H1 (cell line): ENCODE results near the gene HOGA1. TPM values are rescaled to one million over a fixed set of nuclear protein-coding genes. Genes with fewer than 3 reads are reported as not detected.
"Not testable (repeated sequence)": the region's sequence is repeated elsewhere in the genome, so short reads cannot be mapped to it uniquely, and the experiment has no call there.

Experiments
- CTCF ChIA-PET: fragments of 300-600 bp; sonication (Branson Sonifier 250); formaldehyde crosslinking; loops from one replicate; lab custom pipeline; 2021; ENCODE audit not compliant: partially characterized antibody; lab: Charles Lee
- POLR2A ChIA-PET: fragments of 300-600 bp; sonication (Branson Sonifier 250); formaldehyde crosslinking; loops from one replicate; lab custom pipeline; 2021; ENCODE audit warnings: inconsistent platforms; ENCODE audit not compliant: partially characterized antibody; lab: Charles Lee
- DNase-seq, 2 experiments: peaks; one replicate each; pipeline versions ENCODE4 v3.0.0 to v3.0.0-alpha.2; 2010 to 2022; ENCODE audit warnings: low spot score in 2 of 2, low read depth in 1 of 2, mixed read lengths in 1 of 2
- FAIRE-seq: peaks from 2 replicates; lab custom pipeline; 2011; peaks lifted over from hg19 to GRCh38; lab: Jason Lieb, UNC
- H2AFZ ChIP-seq: 2 replicates; pipeline ENCODE4 v1.8.1; 2012; ENCODE audit warnings: low read length, inconsistent platforms
- H2AK5ac ChIP-seq: 2 replicates; pipeline ENCODE4 v1.6.1; 2013; ENCODE audit warnings: low read depth, low read length
- H2BK120ac ChIP-seq: replicated peaks from 2 replicates; pipeline ENCODE3; 2013; ENCODE audit warnings: low read depth, low read length, inconsistent platforms
- H2BK12ac ChIP-seq: 2 replicates; pipeline ENCODE4 v1.6.1; 2013; ENCODE audit warnings: low read depth, low read length
- H2BK15ac ChIP-seq: 2 replicates; pipeline ENCODE4 v1.6.1; 2013; ENCODE audit warnings: low read length
- H2BK20ac ChIP-seq: 2 replicates; pipeline ENCODE4 v1.6.1; 2013; ENCODE audit warnings: low read length
- H2BK5ac ChIP-seq: 2 replicates; pipeline ENCODE4 v1.6.1; 2013; ENCODE audit warnings: low read depth, low read length
- H3K14ac ChIP-seq: 2 replicates; pipeline ENCODE4 v1.6.1; 2013; ENCODE audit warnings: inconsistent platforms; ENCODE audit not compliant: insufficient read length
- H3K18ac ChIP-seq: 2 replicates; pipeline ENCODE4 v1.6.1; 2013; ENCODE audit warnings: low read length; ENCODE audit errors: extremely low read depth
- H3K23ac ChIP-seq: 2 replicates; pipeline ENCODE4 v1.6.1; 2013; ENCODE audit warnings: inconsistent platforms; ENCODE audit not compliant: insufficient read length
- H3K23me2 ChIP-seq: 2 replicates; pipeline ENCODE4 v1.6.1; 2013; ENCODE audit warnings: low read depth, low read length
- H3K27ac ChIP-seq: 2 replicates; pipeline ENCODE4 v1.6.1; 2011; ENCODE audit warnings: low read depth, low read length, inconsistent platforms
- H3K27me3 ChIP-seq, 4 experiments: replicated peaks in 1 of 4; 1 replicate in 1 of 4; 2 replicates in 3 of 4; pipeline versions ENCODE4 v1.6.1 to v1.8.1; 2011 to 2013; ENCODE audit warnings: low read length in 3 of 4, mild to moderate bottlenecking in 3 of 4, inconsistent platforms in 2 of 4, mixed read lengths in 2 of 4, moderate library complexity in 1 of 4; ENCODE audit not compliant: control insufficient read depth in 3 of 4, insufficient read depth in 3 of 4; ENCODE audit errors: extremely low read depth in 1 of 4
- H3K36me3 ChIP-seq, 4 experiments: 2 replicates each; pipeline versions ENCODE4 v1.6.1 to v1.8.1; 2011 to 2013; ENCODE audit warnings: mild to moderate bottlenecking in 4 of 4, low read length in 3 of 4, moderate library complexity in 2 of 4, control low read depth in 1 of 4, inconsistent platforms in 1 of 4; ENCODE audit not compliant: insufficient read depth in 4 of 4, control insufficient read depth in 2 of 4
- H3K4ac ChIP-seq: replicated peaks from 2 replicates; pipeline ENCODE3; 2013; ENCODE audit warnings: low read length, low read depth, mixed read lengths, inconsistent platforms; ENCODE audit not compliant: insufficient read length
- H3K4me1 ChIP-seq, 4 experiments: replicated peaks in 1 of 4; 1 replicate in 1 of 4; 2 replicates in 3 of 4; pipeline versions ENCODE4 v1.6.1 to v1.8.1; 2011 to 2013; ENCODE audit warnings: low read length in 3 of 4, inconsistent platforms in 2 of 4, mixed read lengths in 1 of 4; ENCODE audit not compliant: insufficient read depth in 4 of 4, control insufficient read depth in 3 of 4
- H3K4me2 ChIP-seq, 2 experiments: 2 replicates each; pipeline versions ENCODE4 v1.6.1 to v1.8.1; 2011 to 2013; ENCODE audit warnings: low read depth in 2 of 2, low read length in 2 of 2, control low read depth in 1 of 2, inconsistent platforms in 1 of 2, mild to moderate bottlenecking in 1 of 2; ENCODE audit not compliant: insufficient read depth in 1 of 2
- H3K4me3 ChIP-seq, 4 experiments: fragments of 200-600, 300-600 bp in 1 of 4; sonication (generic), shearing (Covaris generic), sonication (Bioruptor Twin) in 1 of 4; 2 replicates each; pipeline versions ENCODE4 v1.5.1 to v1.8.1; 2011 to 2016; ENCODE audit warnings: low read length in 4 of 4, low read depth in 3 of 4, control low read depth in 2 of 4, inconsistent platforms in 2 of 4, mild to moderate bottlenecking in 2 of 4, mixed read lengths in 1 of 4, moderate library complexity in 1 of 4; ENCODE audit not compliant: insufficient read depth in 2 of 4; ENCODE audit errors: extremely low read depth in 1 of 4
- H3K56ac ChIP-seq: replicated peaks from 2 replicates; pipeline ENCODE3; 2013; ENCODE audit warnings: low read depth, mild to moderate bottlenecking, mixed read lengths, low read length, inconsistent platforms; ENCODE audit not compliant: insufficient read length
- H3K79me1 ChIP-seq: 2 replicates; pipeline ENCODE4 v1.6.1; 2013; ENCODE audit warnings: low read depth, low read length, control low read depth
- H3K79me2 ChIP-seq, 2 experiments: 2 replicates each; pipeline versions ENCODE4 v1.6.1 to v1.8.1; 2012 to 2013; ENCODE audit warnings: low read length in 2 of 2, mild to moderate bottlenecking in 2 of 2, inconsistent platforms in 1 of 2; ENCODE audit not compliant: insufficient read depth in 2 of 2, control insufficient read depth in 1 of 2
- H3K9ac ChIP-seq, 4 experiments: replicated peaks in 1 of 4; 1 replicate in 1 of 4; 2 replicates in 3 of 4; pipeline versions ENCODE4 v1.6.1 to v1.8.1; 2011 to 2013; ENCODE audit warnings: low read depth in 3 of 4, low read length in 3 of 4, control low read depth in 2 of 4, mild to moderate bottlenecking in 2 of 4, moderate library complexity in 2 of 4, inconsistent platforms in 1 of 4; ENCODE audit errors: extremely low read depth in 1 of 4
- H3K9me3 ChIP-seq, 2 experiments: 2 replicates each; pipeline versions ENCODE4 v1.6.1 to v1.8.1; 2012 to 2013; ENCODE audit warnings: mild to moderate bottlenecking in 2 of 2, moderate library complexity in 2 of 2, control low read depth in 1 of 2, inconsistent platforms in 1 of 2, low read depth in 1 of 2, low read length in 1 of 2, mixed read lengths in 1 of 2; ENCODE audit not compliant: insufficient read depth in 2 of 2
- H4K20me1 ChIP-seq, 2 experiments: replicated peaks in 1 of 2; 2 replicates each; pipeline versions ENCODE3 to v1.8.1; 2011 to 2013; ENCODE audit warnings: inconsistent platforms in 2 of 2, low read length in 2 of 2, mild to moderate bottlenecking in 1 of 2; ENCODE audit not compliant: insufficient read depth in 2 of 2, control insufficient read depth in 1 of 2
- H4K5ac ChIP-seq: 2 replicates; pipeline ENCODE4 v1.6.1; 2013; ENCODE audit warnings: low read length, low read depth, mixed read lengths, inconsistent platforms; ENCODE audit not compliant: insufficient read length
- H4K8ac ChIP-seq: 2 replicates; pipeline ENCODE4 v1.8.0; 2013; ENCODE audit warnings: mild to moderate bottlenecking, moderate library complexity, low read length, inconsistent platforms; ENCODE audit not compliant: insufficient read depth; ENCODE audit errors: extremely low read depth
- H4K91ac ChIP-seq: replicated peaks from 2 replicates; pipeline ENCODE3; 2013; ENCODE audit warnings: low read length, mixed read lengths, inconsistent platforms; ENCODE audit not compliant: insufficient read length
- WGBS, 2 experiments: shearing (Covaris generic) in 1 of 2; methylation state at CpG; one replicate each; pipeline versions ENCODE4 v1.1.6 to v1.1.7; 2013 to 2015; ENCODE audit warnings: low lambda C conversion rate in 2 of 2, mixed read lengths in 2 of 2, inconsistent platforms in 1 of 2, low coverage in 1 of 2, missing lambda C conversion rate in 1 of 2; ENCODE audit not compliant: insufficient replicate concordance in 2 of 2, insufficient coverage in 1 of 2, insufficient read length in 1 of 2; ENCODE audit errors: extremely low coverage in 1 of 2, missing lambda C conversion rate in 1 of 2; 5-methylcytosine and 5-hydroxymethylcytosine counted together
- polyA plus RNA-seq, 7 experiments: library from polyadenylated mRNA; depleted of rRNA in 3 of 7; stranded (reverse) in 5 of 7; unstranded in 2 of 7; fragments of >200 nt in 5 of 7; fragments of 200-250 nt in 2 of 7; gene quantifications; 1 replicate in 5 of 7; 2 replicates in 1 of 7; 4 replicates in 1 of 7; pipeline versions ENCODE4 v1.2.1 to v1.2.3, GENCODE V29; 2011 to 2013; ENCODE audit warnings: missing spikeins in 2 of 7, mixed read lengths in 2 of 7
- total RNA-seq: library from RNA; stranded (reverse); fragmentation: NEBNext Ultra II Directional; extraction: Animal tissue kit (Norgen Biotek cat#: 25700); gene quantifications from 2 replicates; pipeline ENCODE4 v1.2.1, GENCODE V29; 2021

The HOGA1 gene
- total and polyA plus RNA-seq, 2 of the 8 experiments (the other 6 are each of a cell fraction or from before 2014, with no cell fraction given): 0.28 to 1.00 TPM

GRCh38 chr10:97561386-97562077 lies 22.7 kb upstream of the HOGA1 start:
- H3K27ac ChIP-seq, H4K91ac ChIP-seq, H3K4me1 ChIP-seq, H3K56ac ChIP-seq, H4K20me1 ChIP-seq, H2BK15ac ChIP-seq, H3K14ac ChIP-seq, H3K9me3 ChIP-seq, H3K79me1 ChIP-seq, DNase-seq, POLR2A ChIA-PET, H2AFZ ChIP-seq, H3K9ac ChIP-seq, H3K18ac ChIP-seq, H3K4ac ChIP-seq, H2BK5ac ChIP-seq, H4K8ac ChIP-seq, H3K79me2 ChIP-seq, H3K27me3 ChIP-seq, FAIRE-seq, H3K23me2 ChIP-seq, H3K36me3 ChIP-seq, H3K4me2 ChIP-seq, H3K4me3 ChIP-seq, H2AK5ac ChIP-seq, H2BK120ac ChIP-seq, H2BK12ac ChIP-seq, H2BK20ac ChIP-seq, H3K23ac ChIP-seq, H4K5ac ChIP-seq: not testable (repeated sequence)
- CTCF ChIA-PET: interaction anchor here (14.6 kb wide), 1 partner anchor 11 kb away, joined by 169 read pairs; the partner anchor contains the start of gene ANKRD2
- WGBS, 2 experiments: 96% methylated on average over 12 of the region's 12 CpGs; no CpG with 5 or more reads in 1 of the 2 experiments

- not testable (repeated sequence) for H4K5ac ChIP-seq, DNase-seq
These were observed 21.9 kb upstream of the HOGA1 start for GRCh38 chr10:97562329-97562728.

More at GRCh38 chr10:97562329-97562728, 21.9 kb upstream of the HOGA1 start:
- H4K8ac ChIP-seq, H2BK5ac ChIP-seq, FAIRE-seq, H3K4me2 ChIP-seq, H2BK12ac ChIP-seq, H3K79me2 ChIP-seq, H3K79me1 ChIP-seq, H2AFZ ChIP-seq, H2AK5ac ChIP-seq, H3K27ac ChIP-seq, H3K56ac ChIP-seq, H4K20me1 ChIP-seq, H3K4me3 ChIP-seq, POLR2A ChIA-PET, H2BK20ac ChIP-seq, H3K23ac ChIP-seq, H4K91ac ChIP-seq, H3K9me3 ChIP-seq, H3K4ac ChIP-seq, H2BK120ac ChIP-seq, H3K23me2 ChIP-seq, H2BK15ac ChIP-seq, H3K4me1 ChIP-seq, H3K9ac ChIP-seq, H3K18ac ChIP-seq, H3K27me3 ChIP-seq, H3K14ac ChIP-seq, H3K36me3 ChIP-seq: not testable (repeated sequence)
- WGBS, 2 experiments: 91% methylated on average over 5 of the region's 5 CpGs; no CpG with 5 or more reads in 1 of the 2 experiments
- CTCF ChIA-PET: interaction anchor here (14.6 kb wide), 1 partner anchor 10 kb away, joined by 169 read pairs; the partner anchor contains the start of gene ANKRD2
